Measurements from ENCODE around the gene ZEB1.
"Not testable (repeated sequence)": the region's sequence is repeated elsewhere in the genome, so short reads cannot be mapped to it uniquely, and the experiment has no call there.

ZEB1 gene

GRCh38 chr10:31418481-31418880, 99.5 kb downstream of the ZEB1 start:
- DNase-seq (ENCODE audit: low read depth), result no peak
- TF ChIP-seq CTCF (IDR thresholded peaks at IDR 0.05; ENCODE audit: low read depth, low read length, missing control alignments), result no peak
- no peak overlapping the region for H3K4me3 ChIP-seq (ENCODE audit: low read depth, low read length)

GRCh38 chr10:31419394-31420063, 100.5 kb downstream of the ZEB1 start:
- no peak overlapping the region for H3K4me3 ChIP-seq (ENCODE audit: low read depth, low read length)
- no peak for DNase-seq (ENCODE audit: low read depth)
- no peak for TF ChIP-seq CTCF (IDR thresholded peaks at IDR 0.05; ENCODE audit: low read depth, low read length, missing control alignments)

- no peak overlapping the region for H3K4me3 ChIP-seq (ENCODE audit: low read depth, low read length)
- DNase-seq (ENCODE audit: low read depth), result no peak
- TF ChIP-seq CTCF (IDR thresholded peaks at IDR 0.05; ENCODE audit: low read depth, low read length, missing control alignments), result no peak
These were observed 102.3 kb downstream of the ZEB1 start for GRCh38 chr10:31421322-31421721.

GRCh38 chr10:31422634-31423033, 103.6 kb downstream of the ZEB1 start:
- TF ChIP-seq CTCF (IDR thresholded peaks at IDR 0.05; ENCODE audit: low read depth, low read length, missing control alignments), result no peak
- DNase-seq (ENCODE audit: low read depth), result no peak
- H3K4me3 ChIP-seq (ENCODE audit: low read depth, low read length), result no peak overlapping the region

GRCh38 chr10:31424473-31424872, 105.5 kb downstream of the ZEB1 start:
- no peak overlapping the region for H3K4me3 ChIP-seq (ENCODE audit: low read depth, low read length)
- DNase-seq (ENCODE audit: low read depth), result no peak
- TF ChIP-seq CTCF (IDR thresholded peaks at IDR 0.05; ENCODE audit: low read depth, low read length, missing control alignments), result no peak

GRCh38 chr10:31426401-31426800, 107.4 kb downstream of the ZEB1 start:
- TF ChIP-seq CTCF (IDR thresholded peaks at IDR 0.05; ENCODE audit: low read depth, low read length, missing control alignments), result no peak
- DNase-seq (ENCODE audit: low read depth), result no peak
- no peak overlapping the region for H3K4me3 ChIP-seq (ENCODE audit: low read depth, low read length)

- not testable (repeated sequence) for H3K4me3 ChIP-seq (ENCODE audit: low read depth, low read length); DNase-seq (ENCODE audit: low read depth)
These were observed 108.3 kb downstream of the ZEB1 start for GRCh38 chr10:31427334-31427733.

- not testable (repeated sequence) for H3K4me3 ChIP-seq (ENCODE audit: low read depth, low read length); DNase-seq (ENCODE audit: low read depth)
These were observed 109.5 kb downstream of the ZEB1 start for GRCh38 chr10:31428499-31428898.
